ENCODE results near the gene SLC28A1. TPM values are rescaled to one million over a fixed set of nuclear protein-coding genes. Genes with fewer than 3 reads are reported as not detected.

Gene SLC28A1
- polyA plus RNA-seq, 1 of the 3 experiments (the other 2 are of a cell fraction), result not detected

DNA sequence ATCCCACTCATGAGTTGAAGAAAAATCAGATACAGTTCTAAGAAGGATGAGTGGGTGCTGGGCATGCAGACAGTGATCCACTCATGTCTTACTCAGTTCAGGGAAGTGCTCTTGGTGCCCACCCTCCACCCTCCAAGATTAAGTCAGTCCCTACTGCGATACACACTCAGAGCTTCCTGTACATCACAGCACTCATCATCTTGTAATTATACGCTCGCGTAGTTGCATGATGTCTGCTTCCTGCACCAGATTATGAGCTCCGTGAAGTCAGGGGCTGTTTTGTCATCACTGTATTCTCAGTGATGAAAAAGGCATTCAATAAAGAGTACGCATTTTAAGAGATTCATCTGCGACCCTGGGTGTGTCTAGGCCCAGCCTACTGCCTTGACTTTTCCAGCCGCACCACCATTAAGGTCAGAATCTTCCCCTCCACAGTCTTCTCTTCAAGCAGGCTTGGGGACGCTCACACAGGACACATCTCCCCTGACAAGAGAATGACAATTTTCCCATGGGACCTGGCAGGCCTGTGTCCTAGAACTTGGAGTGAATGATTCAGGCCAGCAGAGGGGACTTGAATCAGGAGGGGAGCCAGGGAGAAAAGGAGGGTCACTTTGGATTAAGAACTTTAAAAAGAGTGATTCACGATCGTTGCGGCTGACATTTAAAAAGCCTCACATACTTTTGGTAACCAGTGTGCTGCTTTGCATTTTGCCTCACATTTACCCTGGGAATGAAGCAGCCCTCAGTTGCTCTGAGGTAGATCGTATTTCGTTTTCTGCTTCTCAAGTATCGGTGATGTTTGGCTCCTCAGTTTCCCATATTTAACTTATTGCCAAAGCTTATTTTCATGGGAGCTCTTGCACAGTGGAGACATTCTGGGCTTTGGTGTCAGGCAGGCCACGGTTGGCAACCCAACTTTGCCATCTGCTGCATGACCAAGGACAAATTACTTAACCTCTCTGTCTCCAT, 89.3 kb downstream of the SLC28A1 start:
- H3K36me3 ChIP-seq (replicated peaks in 1 of 2; ENCODE audit: control insufficient read depth in 1 of 2, insufficient read depth in 2 of 2, low read length in 1 of 2), result no peaks in the 10 kb centered on the region
- H4K20me1 ChIP-seq (ENCODE audit: insufficient read depth), result no peaks in the 10 kb centered on the region
- no peak overlapping the region for H3K4me3 ChIP-seq (ENCODE audit: low read depth in 2 of 2, low read length in 1 of 2)
- ChIA-PET POLR2A (no interaction called here), CTCF (interaction anchor here (0.6 to 4.0 kb wide), 2 partner anchors 18 to 410 kb away, joined by 3 to 14 read pairs; no protein-coding TSS in a partner anchor)
- H3K27me3 ChIP-seq (ENCODE audit: insufficient read depth), result no peaks in the 10 kb centered on the region
- H3K79me2 ChIP-seq (ENCODE audit: insufficient read depth), result no peaks in the 10 kb centered on the region
- no peaks in the 10 kb centered on the region; a peak in 2 of 4 replicates for H3K4me1 ChIP-seq (ENCODE audit: control insufficient read depth in 1 of 2, insufficient read depth in 2 of 2, low read depth in 1 of 2, low read length in 1 of 2)
- H3F3A ChIP-seq (replicated peaks; ENCODE audit: insufficient read depth), result no peaks in the 10 kb centered on the region
- no peaks in the 10 kb centered on the region for H3K9me2 ChIP-seq
- no peak overlapping the region for H3K9ac ChIP-seq
- no peak for DNase-seq
- no peaks in the 10 kb centered on the region for H3K9me3 ChIP-seq
- H3K27ac ChIP-seq (ENCODE audit: low read depth in 2 of 2, low read length in 1 of 2), result no peak overlapping the region
- H2AFZ ChIP-seq (ENCODE audit: low read depth), result no peak overlapping the region
- TF ChIP-seq GATA2 (CRISPR knock-in tag; IDR thresholded peaks at IDR 0.05), result no peak
- TF ChIP-seq TEAD4 (IDR thresholded peaks at IDR 0.05; ENCODE audit: borderline replicate concordance, insufficient read depth), result no peak
- TF ChIP-seq TCF12 (IDR thresholded peaks at IDR 0.05), result no peak
- TF ChIP-seq, protein P1, sequence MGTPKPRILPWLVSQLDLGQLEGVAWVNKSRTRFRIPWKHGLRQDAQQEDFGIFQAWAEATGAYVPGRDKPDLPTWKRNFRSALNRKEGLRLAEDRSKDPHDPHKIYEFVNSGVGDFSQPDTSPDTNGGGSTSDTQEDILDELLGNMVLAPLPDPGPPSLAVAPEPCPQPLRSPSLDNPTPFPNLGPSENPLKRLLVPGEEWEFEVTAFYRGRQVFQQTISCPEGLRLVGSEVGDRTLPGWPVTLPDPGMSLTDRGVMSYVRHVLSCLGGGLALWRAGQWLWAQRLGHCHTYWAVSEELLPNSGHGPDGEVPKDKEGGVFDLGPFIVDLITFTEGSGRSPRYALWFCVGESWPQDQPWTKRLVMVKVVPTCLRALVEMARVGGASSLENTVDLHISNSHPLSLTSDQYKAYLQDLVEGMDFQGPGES (IDR thresholded peaks at IDR 0.05; ENCODE audit: low read depth, low read length), result no peak
- TF ChIP-seq, protein P2, sequence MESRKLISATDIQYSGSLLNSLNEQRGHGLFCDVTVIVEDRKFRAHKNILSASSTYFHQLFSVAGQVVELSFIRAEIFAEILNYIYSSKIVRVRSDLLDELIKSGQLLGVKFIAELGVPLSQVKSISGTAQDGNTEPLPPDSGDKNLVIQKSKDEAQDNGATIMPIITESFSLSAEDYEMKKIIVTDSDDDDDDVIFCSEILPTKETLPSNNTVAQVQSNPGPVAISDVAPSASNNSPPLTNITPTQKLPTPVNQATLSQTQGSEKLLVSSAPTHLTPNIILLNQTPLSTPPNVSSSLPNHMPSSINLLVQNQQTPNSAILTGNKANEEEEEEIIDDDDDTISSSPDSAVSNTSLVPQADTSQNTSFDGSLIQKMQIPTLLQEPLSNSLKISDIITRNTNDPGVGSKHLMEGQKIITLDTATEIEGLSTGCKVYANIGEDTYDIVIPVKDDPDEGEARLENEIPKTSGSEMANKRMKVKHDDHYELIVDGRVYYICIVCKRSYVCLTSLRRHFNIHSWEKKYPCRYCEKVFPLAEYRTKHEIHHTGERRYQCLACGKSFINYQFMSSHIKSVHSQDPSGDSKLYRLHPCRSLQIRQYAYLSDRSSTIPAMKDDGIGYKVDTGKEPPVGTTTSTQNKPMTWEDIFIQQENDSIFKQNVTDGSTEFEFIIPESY (IDR thresholded peaks at IDR 0.05; ENCODE audit: borderline replicate concordance, low read depth), result no peak
- 79% methylated on average over 16 of the region's 16 CpGs for WGBS (ENCODE audit: low lambda C conversion rate)
- H3K4me2 ChIP-seq, result no peak overlapping the region

DNA sequence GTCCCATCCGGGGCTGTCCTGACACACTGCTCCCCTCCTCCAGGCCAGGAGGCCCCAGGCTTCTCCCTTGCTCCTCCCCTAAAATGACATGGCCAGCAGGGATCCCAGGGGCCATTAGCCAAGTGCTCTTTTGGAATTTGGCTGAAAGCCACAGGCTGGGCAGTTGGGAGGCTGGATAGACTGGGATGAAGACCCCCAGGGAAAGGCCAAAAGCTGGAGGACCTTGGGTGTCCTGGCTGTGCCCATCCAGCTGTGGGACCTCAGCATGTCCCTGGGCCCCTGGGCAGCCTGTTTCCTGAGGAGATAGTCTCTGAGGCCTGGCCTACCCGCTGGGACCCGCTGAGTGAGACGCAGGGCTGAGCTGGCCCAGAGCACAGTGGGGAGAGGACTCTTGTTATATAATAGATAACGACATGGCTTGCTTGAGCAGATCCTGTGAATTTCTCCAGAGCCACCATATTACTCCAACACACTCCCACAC, 91.4 kb downstream of the SLC28A1 start:
- ChIA-PET CTCF (interaction anchor here (1.1 to 2.7 kb wide), 2 partner anchors 21 to 68 kb away, joined by 3 to 9 read pairs; no protein-coding TSS in a partner anchor), POLR2A (no interaction called here)
- Histone ChIP-seq H3K9ac (no peak overlapping the region), H3K4me3 (ENCODE audit: low read depth in 2 of 2, low read length in 1 of 2) (no peak overlapping the region), H3K4me2 (no peak overlapping the region), H3K4me1 (ENCODE audit: control insufficient read depth in 1 of 2, insufficient read depth in 2 of 2, low read depth in 1 of 2, low read length in 1 of 2) (no peaks in the 10 kb centered on the region; a peak in 2 of 4 replicates), H3K27ac (ENCODE audit: low read depth in 2 of 2, low read length in 1 of 2) (no peak overlapping the region), H2AFZ (ENCODE audit: low read depth) (no peak overlapping the region), H3K9me2 (no peaks in the 10 kb centered on the region), H3K79me2 (ENCODE audit: insufficient read depth) (no peaks in the 10 kb centered on the region), H4K20me1 (ENCODE audit: insufficient read depth) (no peaks in the 10 kb centered on the region), H3K36me3 (replicated peaks in 1 of 2; ENCODE audit: control insufficient read depth in 1 of 2, insufficient read depth in 2 of 2, low read length in 1 of 2) (no peaks in the 10 kb centered on the region), H3K9me3 (no peaks in the 10 kb centered on the region), H3F3A (replicated peaks; ENCODE audit: insufficient read depth) (no peaks in the 10 kb centered on the region), H3K27me3 (ENCODE audit: insufficient read depth) (no peaks in the 10 kb centered on the region)
- no peak for DNase-seq
- 89% methylated on average over 4 of the region's 5 CpGs for WGBS (ENCODE audit: low lambda C conversion rate)
- TF ChIP-seq, protein P3, sequence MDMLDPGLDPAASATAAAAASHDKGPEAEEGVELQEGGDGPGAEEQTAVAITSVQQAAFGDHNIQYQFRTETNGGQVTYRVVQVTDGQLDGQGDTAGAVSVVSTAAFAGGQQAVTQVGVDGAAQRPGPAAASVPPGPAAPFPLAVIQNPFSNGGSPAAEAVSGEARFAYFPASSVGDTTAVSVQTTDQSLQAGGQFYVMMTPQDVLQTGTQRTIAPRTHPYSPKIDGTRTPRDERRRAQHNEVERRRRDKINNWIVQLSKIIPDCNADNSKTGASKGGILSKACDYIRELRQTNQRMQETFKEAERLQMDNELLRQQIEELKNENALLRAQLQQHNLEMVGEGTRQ (IDR thresholded peaks at IDR 0.05; ENCODE audit: borderline replicate concordance, low read depth, low read length), result no peak
- TF ChIP-seq GABPA (IDR thresholded peaks at IDR 0.05; ENCODE audit: low read depth) (no peak), RAD21 (IDR thresholded peaks at IDR 0.05; ENCODE audit: low read length) (no peak), ELF1 (IDR thresholded peaks at IDR 0.05) (no peak), SMC3 (IDR thresholded peaks at IDR 0.05; ENCODE audit: low read depth, low read length) (no peak), TEAD4 (IDR thresholded peaks at IDR 0.05; ENCODE audit: borderline replicate concordance, insufficient read depth) (no peak), MXI1 (IDR thresholded peaks at IDR 0.05; ENCODE audit: low read depth, low read length) (no peak), RFX5 (IDR thresholded peaks at IDR 0.05; ENCODE audit: low read length) (no peak)
- TF ChIP-seq, protein P4, sequence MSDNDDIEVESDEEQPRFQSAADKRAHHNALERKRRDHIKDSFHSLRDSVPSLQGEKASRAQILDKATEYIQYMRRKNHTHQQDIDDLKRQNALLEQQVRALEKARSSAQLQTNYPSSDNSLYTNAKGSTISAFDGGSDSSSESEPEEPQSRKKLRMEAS (IDR thresholded peaks at IDR 0.05; ENCODE audit: low read depth), result no peak

All from SK-N-SH (cell line).